GM19438 (cell line): ENCODE data around the gene PJVK.
A peak's percentile ranks its signal among the peaks of the same experiment; 100 is the strongest.

ENCODE experiments used
- ATAC-seq: cut with Tn5 transposase; IDR thresholded peaks from one replicate; pipeline ENCODE4 v1.9.1; 2021; ENCODE audit warnings: low read depth; ENCODE audit not compliant: unreplicated experiment

Gene PJVK

GRCh38 chr2:178479758-178480226, 28.6 kb downstream of the PJVK start:
- ATAC-seq = no peak

GRCh38 chr2:178480227-178481181, 29.3 kb downstream of the PJVK start, which contains the start of gene PLEKHA3:
PLEKHA3 (plus strand) TSS chr2:178480457; CDS start chr2:178480870, 413 bp downstream.
- peak; percentile 64 for ATAC-seq

- peak; percentile 19 for ATAC-seq
Observed at GRCh38 chr2:178482437-178482836, 31.3 kb downstream of the PJVK start.

GRCh38 chr2:178484245-178485041, 33.3 kb downstream of the PJVK start:
- no peak for ATAC-seq

- no peak for ATAC-seq
Observed at GRCh38 chr2:178485356-178485755, 34.2 kb downstream of the PJVK start.

- ATAC-seq = no peak
Observed at GRCh38 chr2:178491612-178492011, 40.4 kb downstream of the PJVK start.

GRCh38 chr2:178496049-178496448, 44.9 kb downstream of the PJVK start:
- ATAC-seq = no peak

GRCh38 chr2:178498137-178498536, 47.0 kb downstream of the PJVK start:
- no peak for ATAC-seq

GRCh38 chr2:178499640-178500039, 48.5 kb downstream of the PJVK start:
- no peak for ATAC-seq

- ATAC-seq = no peak
Observed at GRCh38 chr2:178502751-178503150, 51.6 kb downstream of the PJVK start.

- no peak for ATAC-seq
Observed at GRCh38 chr2:178506101-178506500, 54.9 kb downstream of the PJVK start.

- ATAC-seq = no peak
Observed at GRCh38 chr2:178506524-178506923, 55.3 kb downstream of the PJVK start.

- ATAC-seq = no peak
Observed at GRCh38 chr2:178506949-178507348, 55.8 kb downstream of the PJVK start.

- no peak for ATAC-seq
Observed at GRCh38 chr2:178508646-178509045, 57.5 kb downstream of the PJVK start.

GRCh38 chr2:178510384-178510783, 59.2 kb downstream of the PJVK start:
- no peak for ATAC-seq
